ENCODE results near the gene ASTN2. TPM values are rescaled to one million over a fixed set of nuclear protein-coding genes. Genes with fewer than 3 reads are reported as not detected.

The ASTN2 gene
- total RNA-seq, 1 donor from 2014 or later = 2.5 TPM

GRCh38 chr9:116605060-116605459, 809.8 kb downstream of the ASTN2 start:
- DNase-seq (ENCODE audit: low spot score) = no peak
- intact Hi-C loops (cut with DNase I) = no loop called here

- intact Hi-C loops (cut with DNase I) = no loop called here
- DNase-seq (ENCODE audit: low spot score) = no peak
These were observed 810.6 kb downstream of the ASTN2 start for GRCh38 chr9:116604251-116604650.

GRCh38 chr9:116599342-116599884, 815.4 kb downstream of the ASTN2 start:
- DNase-seq (ENCODE audit: low spot score) = no peak
- intact Hi-C loops (cut with DNase I) = no loop called here

GRCh38 chr9:116596646-116597045, 818.2 kb downstream of the ASTN2 start:
- intact Hi-C loops (cut with DNase I) = no loop called here
- no peak for DNase-seq (ENCODE audit: low spot score)

GRCh38 chr9:116594547-116594946, 820.3 kb downstream of the ASTN2 start:
- no peak for DNase-seq (ENCODE audit: low spot score)
- intact Hi-C loops (cut with DNase I) = no loop called here

GRCh38 chr9:116592970-116593369, 821.9 kb downstream of the ASTN2 start:
- intact Hi-C loops (cut with DNase I) = no loop called here

GRCh38 chr9:116589392-116590354, 825.2 kb downstream of the ASTN2 start:
- no peak for DNase-seq (ENCODE audit: low spot score)
- intact Hi-C loops (cut with DNase I) = no loop called here

More at GRCh38 chr9:116592970-116593369, 821.9 kb downstream of the ASTN2 start:
- no peak for DNase-seq (ENCODE audit: low spot score)

- intact Hi-C loops (cut with DNase I) = no loop called here
- DNase-seq (ENCODE audit: low spot score) = no peak
These were observed 826.9 kb downstream of the ASTN2 start for GRCh38 chr9:116587919-116588318.

- no peak for DNase-seq (ENCODE audit: low spot score)
- intact Hi-C loops (cut with DNase I) = no loop called here
These were observed 829.0 kb downstream of the ASTN2 start for GRCh38 chr9:116585896-116586295.

- DNase-seq (ENCODE audit: low spot score) = no peak
- intact Hi-C loops (cut with DNase I) = no loop called here
These were observed 829.7 kb downstream of the ASTN2 start for GRCh38 chr9:116585204-116585603.

GRCh38 chr9:116580853-116581252, 834.0 kb downstream of the ASTN2 start:
- intact Hi-C loops (cut with DNase I) = no loop called here
- no peak for DNase-seq (ENCODE audit: low spot score)

GRCh38 chr9:116576386-116576785, 838.5 kb downstream of the ASTN2 start:
- DNase-seq (ENCODE audit: low spot score) = no peak
- intact Hi-C loops (cut with DNase I) = loop anchor here (10.0 kb wide), 2 partner anchors 622 to 692 kb away; no protein-coding TSS in a partner anchor

GRCh38 chr9:116574027-116574679, 840.7 kb downstream of the ASTN2 start:
- intact Hi-C loops (cut with DNase I) = loop anchor here (5.0 to 10.0 kb wide), 4 partner anchors 73 to 689 kb away; no protein-coding TSS in a partner anchor
- DNase-seq (ENCODE audit: low spot score) = no peak

GRCh38 chr9:116572095-116572748, 842.6 kb downstream of the ASTN2 start:
- peak; percentile 93 for DNase-seq (ENCODE audit: low spot score)
- intact Hi-C loops (cut with DNase I) = loop anchor here (2.0 to 10.0 kb wide), 5 partner anchors 75 to 687 kb away; no protein-coding TSS in a partner anchor

- DNase-seq (ENCODE audit: low spot score) = no peak
- intact Hi-C loops (cut with DNase I) = no loop called here
These were observed 845.7 kb downstream of the ASTN2 start for GRCh38 chr9:116569111-116569510.

GRCh38 chr9:116566677-116567488, 848.0 kb downstream of the ASTN2 start:
- DNase-seq (ENCODE audit: low spot score) = no peak
- intact Hi-C loops (cut with DNase I) = no loop called here

- no peak for DNase-seq (ENCODE audit: low spot score)
- intact Hi-C loops (cut with DNase I) = no loop called here
These were observed 848.9 kb downstream of the ASTN2 start for GRCh38 chr9:116565986-116566385.

- intact Hi-C loops (cut with DNase I) = no loop called here
- no peak for DNase-seq (ENCODE audit: low spot score)
These were observed 850.5 kb downstream of the ASTN2 start for GRCh38 chr9:116564266-116564793.

Data from cardiac septum (tissue), 1 donor.